GM23338 (cell line): Measurements from ENCODE around the gene CNTNAP5. TPM values are rescaled to one million over a fixed set of nuclear protein-coding genes. Genes with fewer than 3 reads are reported as not detected.

Source experiments
- ATAC-seq: fragments of 200-7000 bp; cut with Tn5 transposase; 3 replicates; pipeline ENCODE4 v1.9.1; 2020
- DNase-seq: peaks from one replicate; pipeline ENCODE4 v3.0.0-alpha.2; 2015; ENCODE audit warnings: low spot score
- H2AFZ ChIP-seq: fragments of 200-600 bp; sonication (generic); 2 replicates; pipeline ENCODE4 v1.8.0; 2016; ENCODE audit warnings: antibody characterized with exemption, mild to moderate bottlenecking, moderate library complexity
- H3F3A ChIP-seq: fragments of 200-600 bp; sonication (generic); replicated peaks from 2 replicates; pipeline ENCODE4 v1.8.0; 2017; ENCODE audit warnings: antibody characterized with exemption, mixed run types, low read depth
- H3K27ac ChIP-seq: fragments of 200-600 bp; sonication (generic); 2 replicates; pipeline ENCODE4 v1.6.1; 2016; ENCODE audit warnings: low read depth
- H3K27me3 ChIP-seq: fragments of 200-600 bp; sonication (generic); 2 replicates; pipeline ENCODE4 v1.8.0; 2016; ENCODE audit warnings: mild to moderate bottlenecking, mixed run types, moderate library complexity; ENCODE audit not compliant: insufficient read depth
- H3K36me3 ChIP-seq: fragments of 200-600 bp; sonication (generic); 2 replicates; pipeline ENCODE4 v1.8.0; 2016; ENCODE audit warnings: mild to moderate bottlenecking; ENCODE audit not compliant: insufficient read depth
- H3K4me1 ChIP-seq: fragments of 200-600 bp; sonication (generic); 2 replicates; pipeline ENCODE4 v1.8.0; 2016; ENCODE audit warnings: mild to moderate bottlenecking, moderate library complexity; ENCODE audit not compliant: insufficient read depth
- H3K4me2 ChIP-seq: fragments of 200-600 bp; sonication (generic); 2 replicates; pipeline ENCODE4 v1.7.1; 2017; ENCODE audit warnings: mixed run types
- H3K4me3 ChIP-seq: fragments of 200-600 bp; sonication (generic); 2 replicates; pipeline ENCODE4 v1.6.1; 2016; ENCODE audit warnings: mixed run types
- H3K79me2 ChIP-seq: fragments of 200-600 bp; sonication (generic); replicated peaks from 2 replicates; pipeline ENCODE4 v1.8.0; 2017; ENCODE audit warnings: mild to moderate bottlenecking; ENCODE audit not compliant: insufficient read depth
- H3K9me2 ChIP-seq: fragments of 200-600 bp; sonication (generic); 2 replicates; pipeline ENCODE4 v1.8.0; 2017; ENCODE audit not compliant: insufficient read depth
- H4K20me1 ChIP-seq: fragments of 200-600 bp; sonication (generic); replicated peaks from 2 replicates; pipeline ENCODE4 v1.8.0; 2017; ENCODE audit warnings: mild to moderate bottlenecking; ENCODE audit not compliant: insufficient read depth
- H3K27ac Mint-ChIP-seq: 2 replicates; pipeline ENCODE4 v1.8.0; 2020; ENCODE audit warnings: inconsistent platforms, mild to moderate bottlenecking, moderate library complexity, mixed read lengths
- H3K27me3 Mint-ChIP-seq: 3 replicates; pipeline ENCODE4 v1.8.0; 2022; ENCODE audit warnings: low read depth, mild to moderate bottlenecking, moderate library complexity, mixed read lengths, inconsistent platforms; ENCODE audit not compliant: insufficient read depth, poor library complexity
- H3K36me3 Mint-ChIP-seq: 3 replicates; pipeline ENCODE4 v1.8.0; 2021; ENCODE audit warnings: low read depth, mild to moderate bottlenecking, inconsistent platforms, moderate library complexity, mixed read lengths
- H3K4me1 Mint-ChIP-seq: 3 replicates; pipeline ENCODE4 v1.8.0; 2020; ENCODE audit warnings: mild to moderate bottlenecking, inconsistent platforms, mixed read lengths
- H3K4me3 Mint-ChIP-seq: 3 replicates; pipeline ENCODE4 v1.8.0; 2021; ENCODE audit warnings: moderate library complexity, mild to moderate bottlenecking, inconsistent platforms, mixed read lengths
- H3K9me3 Mint-ChIP-seq: 3 replicates; pipeline ENCODE4 v1.8.0; 2020; ENCODE audit warnings: moderate library complexity, mild to moderate bottlenecking, inconsistent platforms, mixed read lengths
- CREB1 ChIP-seq: fragments of 250-450 bp; sonication (Bioruptor Pico); IDR thresholded peaks from 2 replicates; pipeline ENCODE4 v1.5.0; 2020; ENCODE audit warnings: low read depth, mild to moderate bottlenecking, moderate library complexity
- EZH2 ChIP-seq: fragments of 200-600 bp; sonication (generic); IDR thresholded peaks from one replicate; pipeline ENCODE4 v1.8.0; 2017; ENCODE audit warnings: antibody characterized with exemption, mild to moderate bottlenecking, low read depth; ENCODE audit not compliant: unreplicated experiment
- EZH2phosphoT487 ChIP-seq: fragments of 200-600 bp; sonication (generic); IDR thresholded peaks from one replicate; pipeline ENCODE4 v1.8.1; 2018; ENCODE audit warnings: antibody characterized with exemption; ENCODE audit not compliant: unreplicated experiment
- JUNB ChIP-seq: IDR thresholded peaks from one replicate; pipeline ENCODE4 v1.6.1; 2016; ENCODE audit warnings: antibody characterized with exemption; ENCODE audit not compliant: unreplicated experiment
- NANOG ChIP-seq: IDR thresholded peaks from 2 replicates; pipeline ENCODE4 v1.6.1; 2016; ENCODE audit warnings: antibody characterized with exemption, borderline replicate concordance
- POLR2AphosphoS5 ChIP-seq: IDR thresholded peaks from 2 replicates; pipeline ENCODE4 v1.6.1; 2016; ENCODE audit warnings: antibody characterized with exemption, low read depth
- REST ChIP-seq: IDR thresholded peaks from one replicate; pipeline ENCODE4 v1.6.1; 2018; ENCODE audit warnings: antibody characterized with exemption; ENCODE audit not compliant: unreplicated experiment
- ZNF114 ChIP-seq: fragments of 250-450 bp; sonication (Bioruptor Pico); IDR thresholded peaks from 2 replicates; pipeline ENCODE4 v1.5.0; 2020; ENCODE audit warnings: mild to moderate bottlenecking, moderate library complexity
- ZNF331 ChIP-seq: fragments of 250-450 bp; sonication (Bioruptor Pico); IDR thresholded peaks from 2 replicates; pipeline ENCODE4 v1.5.0; 2020; ENCODE audit warnings: low read depth, mild to moderate bottlenecking, moderate library complexity
- polyA plus RNA-seq: library from polyadenylated mRNA; unstranded; fragments of >200 nt; fragmentation: Nextera tagmentation; extraction: Ambion mirVana; gene quantifications from 2 replicates; pipeline ENCODE4 v1.2.1, GENCODE V29; 2016
- total RNA-seq: library from RNA; depleted of rRNA; stranded (reverse); fragments of >200 nt; shearing (Covaris generic); gene quantifications from 2 replicates; pipeline ENCODE4 v1.2.3, GENCODE V29; 2014
- TF ChIP-seq, protein P1 (sequence below): fragments of 250-450 bp; sonication (Bioruptor Pico); IDR thresholded peaks from 2 replicates; pipeline ENCODE4 v1.5.0; 2020; ENCODE audit warnings: mild to moderate bottlenecking, moderate library complexity
- TF ChIP-seq, protein P2 (sequence below), 2 experiments: fragments of 200-600 bp in 1 of 2; sonication (generic) in 1 of 2; conservative IDR thresholded peaks; 2 replicates each; pipeline versions ENCODE4 v1.5.1 to v1.6.1; 2016 to 2017; ENCODE audit warnings: antibody characterized with exemption in 2 of 2, low read depth in 2 of 2, mild to moderate bottlenecking in 2 of 2, moderate library complexity in 1 of 2

Gene CNTNAP5
- total and polyA plus RNA-seq, 2 experiments from 2014 or later = 0.49 to 0.50 TPM

DNA sequence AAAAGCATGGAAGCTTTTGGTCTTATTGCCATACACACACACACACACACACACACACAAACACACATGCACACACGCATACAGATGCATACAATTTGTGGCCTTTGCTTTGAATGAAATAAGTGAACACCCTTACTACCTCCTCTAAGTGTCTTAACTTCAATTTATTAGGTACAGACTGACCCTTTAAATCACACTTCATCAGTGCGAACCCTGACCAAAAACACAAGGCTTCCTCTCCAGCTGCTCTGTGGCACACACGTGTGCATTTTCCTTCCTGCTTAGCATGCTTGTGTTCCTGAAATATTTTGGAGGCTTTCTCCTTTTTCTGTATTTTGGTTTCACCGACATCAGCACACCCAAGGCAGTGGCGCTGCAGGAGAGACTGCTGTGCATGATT, 96.0 kb downstream of the CNTNAP5 start (continued):
- TF ChIP-seq, protein P1, sequence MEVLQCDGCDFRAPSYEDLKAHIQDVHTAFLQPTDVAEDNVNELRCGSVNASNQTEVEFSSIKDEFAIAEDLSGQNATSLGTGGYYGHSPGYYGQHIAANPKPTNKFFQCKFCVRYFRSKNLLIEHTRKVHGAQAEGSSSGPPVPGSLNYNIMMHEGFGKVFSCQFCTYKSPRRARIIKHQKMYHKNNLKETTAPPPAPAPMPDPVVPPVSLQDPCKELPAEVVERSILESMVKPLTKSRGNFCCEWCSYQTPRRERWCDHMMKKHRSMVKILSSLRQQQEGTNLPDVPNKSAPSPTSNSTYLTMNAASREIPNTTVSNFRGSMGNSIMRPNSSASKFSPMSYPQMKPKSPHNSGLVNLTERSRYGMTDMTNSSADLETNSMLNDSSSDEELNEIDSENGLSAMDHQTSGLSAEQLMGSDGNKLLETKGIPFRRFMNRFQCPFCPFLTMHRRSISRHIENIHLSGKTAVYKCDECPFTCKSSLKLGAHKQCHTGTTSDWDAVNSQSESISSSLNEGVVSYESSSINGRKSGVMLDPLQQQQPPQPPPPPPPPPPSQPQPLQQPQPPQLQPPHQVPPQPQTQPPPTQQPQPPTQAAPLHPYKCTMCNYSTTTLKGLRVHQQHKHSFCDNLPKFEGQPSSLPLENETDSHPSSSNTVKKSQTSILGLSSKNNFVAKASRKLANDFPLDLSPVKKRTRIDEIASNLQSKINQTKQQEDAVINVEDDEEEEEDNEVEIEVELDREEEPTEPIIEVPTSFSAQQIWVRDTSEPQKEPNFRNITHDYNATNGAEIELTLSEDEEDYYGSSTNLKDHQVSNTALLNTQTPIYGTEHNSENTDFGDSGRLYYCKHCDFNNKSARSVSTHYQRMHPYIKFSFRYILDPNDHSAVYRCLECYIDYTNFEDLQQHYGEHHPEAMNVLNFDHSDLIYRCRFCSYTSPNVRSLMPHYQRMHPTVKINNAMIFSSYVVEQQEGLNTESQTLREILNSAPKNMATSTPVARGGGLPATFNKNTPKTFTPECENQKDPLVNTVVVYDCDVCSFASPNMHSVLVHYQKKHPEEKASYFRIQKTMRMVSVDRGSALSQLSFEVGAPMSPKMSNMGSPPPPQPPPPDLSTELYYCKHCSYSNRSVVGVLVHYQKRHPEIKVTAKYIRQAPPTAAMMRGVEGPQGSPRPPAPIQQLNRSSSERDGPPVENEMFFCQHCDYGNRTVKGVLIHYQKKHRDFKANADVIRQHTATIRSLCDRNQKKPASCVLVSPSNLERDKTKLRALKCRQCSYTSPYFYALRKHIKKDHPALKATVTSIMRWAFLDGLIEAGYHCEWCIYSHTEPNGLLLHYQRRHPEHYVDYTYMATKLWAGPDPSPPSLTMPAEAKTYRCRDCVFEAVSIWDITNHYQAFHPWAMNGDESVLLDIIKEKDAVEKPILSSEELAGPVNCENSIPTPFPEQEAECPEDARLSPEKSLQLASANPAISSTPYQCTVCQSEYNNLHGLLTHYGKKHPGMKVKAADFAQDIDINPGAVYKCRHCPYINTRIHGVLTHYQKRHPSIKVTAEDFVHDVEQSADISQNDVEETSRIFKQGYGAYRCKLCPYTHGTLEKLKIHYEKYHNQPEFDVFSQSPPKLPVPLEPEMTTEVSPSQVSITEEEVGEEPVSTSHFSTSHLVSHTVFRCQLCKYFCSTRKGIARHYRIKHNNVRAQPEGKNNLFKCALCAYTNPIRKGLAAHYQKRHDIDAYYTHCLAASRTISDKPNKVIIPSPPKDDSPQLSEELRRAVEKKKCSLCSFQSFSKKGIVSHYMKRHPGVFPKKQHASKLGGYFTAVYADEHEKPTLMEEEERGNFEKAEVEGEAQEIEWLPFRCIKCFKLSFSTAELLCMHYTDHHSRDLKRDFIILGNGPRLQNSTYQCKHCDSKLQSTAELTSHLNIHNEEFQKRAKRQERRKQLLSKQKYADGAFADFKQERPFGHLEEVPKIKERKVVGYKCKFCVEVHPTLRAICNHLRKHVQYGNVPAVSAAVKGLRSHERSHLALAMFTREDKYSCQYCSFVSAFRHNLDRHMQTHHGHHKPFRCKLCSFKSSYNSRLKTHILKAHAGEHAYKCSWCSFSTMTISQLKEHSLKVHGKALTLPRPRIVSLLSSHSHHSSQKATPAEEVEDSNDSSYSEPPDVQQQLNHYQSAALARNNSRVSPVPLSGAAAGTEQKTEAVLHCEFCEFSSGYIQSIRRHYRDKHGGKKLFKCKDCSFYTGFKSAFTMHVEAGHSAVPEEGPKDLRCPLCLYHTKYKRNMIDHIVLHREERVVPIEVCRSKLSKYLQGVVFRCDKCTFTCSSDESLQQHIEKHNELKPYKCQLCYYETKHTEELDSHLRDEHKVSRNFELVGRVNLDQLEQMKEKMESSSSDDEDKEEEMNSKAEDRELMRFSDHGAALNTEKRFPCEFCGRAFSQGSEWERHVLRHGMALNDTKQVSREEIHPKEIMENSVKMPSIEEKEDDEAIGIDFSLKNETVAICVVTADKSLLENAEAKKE = no peak
- TF ChIP-seq ZNF114 (CRISPR knock-in tag) (no peak), EZH2phosphoT487 (no peak), REST (no peak)

GRCh38 chr2:124121760-124122275, 96.7 kb downstream of the CNTNAP5 start:
- Mint-ChIP-seq H3K4me3 (no peak overlapping the region), H3K27me3 (no peaks in the 10 kb centered on the region), H3K4me1 (no peaks in the 10 kb centered on the region), H3K36me3 (peaks cover 32% of the 10 kb centered on the region), H3K27ac (no peak overlapping the region), H3K9me3 (peaks cover 44% of the 10 kb centered on the region)
- Histone ChIP-seq H3K4me2 (no peak overlapping the region), H3K4me3 (no peak overlapping the region), H3K27me3 (no peaks in the 10 kb centered on the region), H3F3A (no peaks in the 10 kb centered on the region), H3K36me3 (no peaks in the 10 kb centered on the region), H3K79me2 (no peaks in the 10 kb centered on the region), H3K27ac (no peak overlapping the region), H3K9me2 (peaks cover 13% of the 10 kb centered on the region), H3K4me1 (no peaks in the 10 kb centered on the region), H4K20me1 (no peaks in the 10 kb centered on the region), H2AFZ (no peak overlapping the region)
- DNase-seq (no peak), ATAC-seq (no peak)
- TF ChIP-seq, protein P2, sequence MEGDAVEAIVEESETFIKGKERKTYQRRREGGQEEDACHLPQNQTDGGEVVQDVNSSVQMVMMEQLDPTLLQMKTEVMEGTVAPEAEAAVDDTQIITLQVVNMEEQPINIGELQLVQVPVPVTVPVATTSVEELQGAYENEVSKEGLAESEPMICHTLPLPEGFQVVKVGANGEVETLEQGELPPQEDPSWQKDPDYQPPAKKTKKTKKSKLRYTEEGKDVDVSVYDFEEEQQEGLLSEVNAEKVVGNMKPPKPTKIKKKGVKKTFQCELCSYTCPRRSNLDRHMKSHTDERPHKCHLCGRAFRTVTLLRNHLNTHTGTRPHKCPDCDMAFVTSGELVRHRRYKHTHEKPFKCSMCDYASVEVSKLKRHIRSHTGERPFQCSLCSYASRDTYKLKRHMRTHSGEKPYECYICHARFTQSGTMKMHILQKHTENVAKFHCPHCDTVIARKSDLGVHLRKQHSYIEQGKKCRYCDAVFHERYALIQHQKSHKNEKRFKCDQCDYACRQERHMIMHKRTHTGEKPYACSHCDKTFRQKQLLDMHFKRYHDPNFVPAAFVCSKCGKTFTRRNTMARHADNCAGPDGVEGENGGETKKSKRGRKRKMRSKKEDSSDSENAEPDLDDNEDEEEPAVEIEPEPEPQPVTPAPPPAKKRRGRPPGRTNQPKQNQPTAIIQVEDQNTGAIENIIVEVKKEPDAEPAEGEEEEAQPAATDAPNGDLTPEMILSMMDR (conservative IDR thresholded peaks at IDR 0.05; ENCODE audit: low read depth in 2 of 2) = no peak
- TF ChIP-seq EZH2phosphoT487 (no peak), POLR2AphosphoS5 (no peak), NANOG (no peak), JUNB (no peak), EZH2 (no peak), ZNF331 (CRISPR knock-in tag) (no peak), CREB1 (CRISPR knock-in tag) (no peak)
